ENCODE measurements around the gene OTOGL.

OTOGL gene

GRCh38 chr12:80325167-80325959 is 226.0 kb downstream of the OTOGL start:
- TF ChIP-seq CTCF (conservative IDR thresholded peaks at IDR 0.05; ENCODE audit: low read depth, low read length), result no peak
- H3K4me3 ChIP-seq (ENCODE audit: low read length), result no peak overlapping the region
- no peak for DNase-seq (ENCODE audit: low read depth)

DNA sequence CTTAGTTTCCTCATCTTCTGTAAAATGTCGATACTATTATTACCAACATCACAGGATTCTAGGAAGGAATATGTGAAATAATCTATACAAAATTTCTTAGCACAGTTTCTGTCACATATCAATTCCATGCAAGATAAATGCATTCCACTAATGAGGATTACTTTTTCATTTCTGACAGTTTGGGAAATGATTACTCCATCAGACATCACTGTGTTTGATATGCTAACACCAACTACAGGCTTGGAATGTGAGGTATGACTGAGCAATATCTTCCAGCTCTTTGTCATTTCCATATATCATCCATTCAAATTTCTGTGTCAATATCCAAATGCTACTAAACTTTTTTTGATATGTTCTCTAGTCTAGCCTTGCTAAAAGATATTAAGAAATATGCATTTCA is 233.5 kb downstream of the OTOGL start:
- H3K4me3 ChIP-seq (ENCODE audit: low read length), result no peak overlapping the region
- TF ChIP-seq CTCF (conservative IDR thresholded peaks at IDR 0.05; ENCODE audit: low read depth, low read length), result no peak
- no peak for DNase-seq (ENCODE audit: low read depth)

GRCh38 chr12:80352474-80352873 is 253.1 kb downstream of the OTOGL start:
- H3K4me3 ChIP-seq (ENCODE audit: low read length), result no peak overlapping the region
- no peak for DNase-seq (ENCODE audit: low read depth)
- TF ChIP-seq CTCF (conservative IDR thresholded peaks at IDR 0.05; ENCODE audit: low read depth, low read length), result no peak

DNA sequence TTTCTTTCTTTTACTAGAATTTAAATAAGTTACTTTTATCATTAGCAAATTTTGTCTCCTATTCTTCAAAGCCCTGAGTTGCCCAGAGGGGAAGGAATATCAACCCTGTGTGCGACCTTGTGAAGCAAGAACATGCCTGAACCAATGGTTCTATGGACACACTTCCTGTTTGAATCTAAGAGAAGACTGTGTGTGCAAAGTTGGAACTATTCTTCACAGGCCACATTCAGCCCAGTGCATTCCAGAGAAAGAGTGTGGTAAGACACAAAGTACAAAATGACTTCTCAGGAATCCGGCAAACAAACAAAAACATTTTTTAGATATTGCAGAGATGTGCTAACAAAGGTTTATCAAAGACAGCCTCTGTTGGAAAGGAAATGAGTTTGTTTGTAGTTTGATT is 253.9 kb downstream of the OTOGL start:
- no peak for DNase-seq (ENCODE audit: low read depth)
- TF ChIP-seq CTCF (conservative IDR thresholded peaks at IDR 0.05; ENCODE audit: low read depth, low read length), result no peak
- H3K4me3 ChIP-seq (ENCODE audit: low read length), result no peak overlapping the region

DNA sequence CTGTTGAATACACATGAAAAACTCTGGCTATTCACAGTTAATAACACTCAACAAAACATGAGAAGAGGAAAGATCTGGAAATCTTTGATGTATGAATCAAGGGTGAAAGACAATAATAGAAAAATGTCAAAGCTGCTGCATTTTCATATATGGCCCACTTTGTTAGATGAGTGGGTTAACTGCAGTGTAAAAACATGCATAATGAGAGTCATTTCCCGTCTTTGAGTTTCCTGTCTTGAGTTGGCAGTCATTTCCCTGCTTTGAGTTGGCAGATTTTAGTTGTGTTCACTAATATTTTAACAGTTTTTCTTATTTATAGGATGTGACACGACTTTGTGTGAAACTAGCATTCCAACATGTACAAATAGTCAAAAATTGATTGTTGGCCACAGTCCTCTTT is 256.8 kb downstream of the OTOGL start:
- DNase-seq (ENCODE audit: low read depth), result no peak
- H3K4me3 ChIP-seq (ENCODE audit: low read length), result no peak overlapping the region
- no peak for TF ChIP-seq CTCF (conservative IDR thresholded peaks at IDR 0.05; ENCODE audit: low read depth, low read length)

DNA sequence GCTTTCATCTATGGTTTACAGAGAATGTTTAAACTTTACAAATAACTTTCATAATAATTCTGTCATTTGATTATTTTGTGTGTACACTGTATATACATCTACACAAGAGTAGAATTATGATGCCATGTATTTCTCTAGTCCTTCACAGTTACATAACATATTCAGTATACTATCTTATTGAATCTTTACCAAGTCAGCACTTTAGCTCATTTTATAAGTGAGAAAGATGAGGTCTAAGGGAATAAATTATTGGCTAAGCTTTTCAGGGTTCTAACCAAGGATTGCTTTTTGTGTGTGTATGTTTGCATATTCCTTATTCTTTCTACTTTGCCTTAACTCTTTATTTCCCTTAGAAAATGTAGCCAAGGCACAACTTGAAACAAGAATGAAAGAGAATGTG is 260.4 kb downstream of the OTOGL start:
- DNase-seq (ENCODE audit: low read depth), result no peak
- no peak for TF ChIP-seq CTCF (conservative IDR thresholded peaks at IDR 0.05; ENCODE audit: low read depth, low read length)
- H3K4me3 ChIP-seq (ENCODE audit: low read length), result no peak overlapping the region

GRCh38 chr12:80364056-80364455 is 264.7 kb downstream of the OTOGL start:
- DNase-seq (ENCODE audit: low read depth), result no peak
- no peak for TF ChIP-seq CTCF (conservative IDR thresholded peaks at IDR 0.05; ENCODE audit: low read depth, low read length)
- H3K4me3 ChIP-seq (ENCODE audit: low read length), result no peak overlapping the region

Measured in retinal pigment epithelial cell (primary cell).